ENCODE measurements around the gene UTRN.

Gene UTRN

DNA sequence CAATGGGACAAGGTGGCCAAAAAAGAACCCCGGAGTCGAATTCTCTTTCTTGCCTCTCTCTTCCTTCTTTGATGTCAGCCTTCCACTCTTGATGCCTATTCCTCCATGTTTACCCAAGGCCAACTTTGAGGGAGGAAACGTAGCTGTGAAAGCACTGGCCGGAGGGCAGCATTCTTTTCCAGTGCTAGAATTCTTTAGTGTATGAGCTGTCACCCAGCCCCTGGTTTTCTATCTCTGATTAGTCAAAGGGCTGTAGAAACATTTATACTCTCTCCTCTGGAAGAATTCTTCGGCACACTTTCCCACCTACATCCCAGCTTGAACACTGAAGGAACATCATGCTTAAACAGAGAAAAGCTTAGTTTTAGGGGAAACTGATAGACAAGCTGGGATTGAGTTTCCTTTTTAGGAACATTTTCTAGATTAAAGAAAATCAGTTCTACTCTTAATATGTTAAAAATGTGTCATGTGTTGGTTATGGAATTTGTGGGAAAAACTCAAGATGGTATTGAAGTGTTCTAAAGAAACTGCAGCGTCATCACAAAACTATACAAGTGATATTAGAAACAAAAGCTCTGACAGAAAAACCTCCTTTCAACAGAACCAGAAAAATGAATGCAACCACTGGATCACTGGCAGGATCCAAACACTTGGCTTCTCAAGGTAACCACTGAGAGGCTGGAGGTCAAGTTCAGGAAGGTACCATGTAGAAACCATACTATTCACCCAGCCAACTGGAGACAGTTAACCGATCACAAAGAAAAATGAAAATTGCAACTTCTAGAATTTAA lies 20.7 kb upstream of the UTRN start:
- peak overlapping the region; percentile 30 for H3K4me3 ChIP-seq (ENCODE audit: low read depth, low read length)
- H3K4me1 ChIP-seq (ENCODE audit: control insufficient read depth, insufficient read depth, low read length): peaks cover 35% of the 10 kb centered on the region
- no peaks in the 10 kb centered on the region; the same call in 1 of the 2 replicates for H3K36me3 ChIP-seq (ENCODE audit: control insufficient read depth, insufficient read depth, low read length)
- peaks cover 10% of the 10 kb centered on the region for H3K9me3 ChIP-seq (ENCODE audit: control insufficient read depth, insufficient read depth, low read depth, low read length)
- H3K9ac ChIP-seq (ENCODE audit: low read length): peak overlapping the region; percentile 41
- H3K27me3 ChIP-seq (ENCODE audit: control insufficient read depth, insufficient read depth, low read length): no peaks in the 10 kb centered on the region
- peak overlapping the region; percentile 94; the same call in 1 of the 2 replicates for H3K27ac ChIP-seq (ENCODE audit: low read depth, low read length)

- Histone ChIP-seq H3K4me3 (ENCODE audit: low read depth, low read length) (peak overlapping the region; percentile 30), H3K36me3 (ENCODE audit: control insufficient read depth, insufficient read depth, low read length) (no peaks in the 10 kb centered on the region; the same call in 1 of the 2 replicates), H3K9ac (ENCODE audit: low read length) (peak overlapping the region; percentile 41), H3K27ac (ENCODE audit: low read depth, low read length) (peak overlapping the region; percentile 94; the same call in 1 of the 2 replicates), H3K27me3 (ENCODE audit: control insufficient read depth, insufficient read depth, low read length) (no peaks in the 10 kb centered on the region), H3K9me3 (ENCODE audit: control insufficient read depth, insufficient read depth, low read depth, low read length) (peaks cover 10% of the 10 kb centered on the region), H3K4me1 (ENCODE audit: control insufficient read depth, insufficient read depth, low read length) (peaks cover 35% of the 10 kb centered on the region)
These were observed 20.1 kb upstream of the UTRN start for GRCh38 chr6:144265061-144265357.

DNA sequence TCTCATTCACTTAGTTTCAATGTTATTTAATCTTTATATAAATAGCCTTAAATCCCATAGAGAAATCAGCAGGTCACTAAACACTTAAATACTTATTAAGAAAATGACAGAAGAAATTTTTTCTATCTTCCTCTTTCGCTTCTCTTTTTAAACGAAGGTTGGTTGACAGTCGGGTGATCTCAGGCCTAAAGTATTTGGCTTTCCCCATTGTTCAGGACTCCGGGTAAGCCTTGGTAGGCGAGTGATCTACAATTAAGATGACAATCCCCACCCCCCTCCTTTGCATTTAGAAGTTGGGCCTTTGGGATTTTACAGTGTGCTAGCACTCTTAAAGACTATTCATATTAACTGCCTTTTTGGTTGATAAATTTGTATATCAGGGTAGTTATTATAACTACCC lies 19.7 kb upstream of the UTRN start:
- no peaks in the 10 kb centered on the region for H3K27me3 ChIP-seq (ENCODE audit: control insufficient read depth, insufficient read depth, low read length)
- H3K27ac ChIP-seq (ENCODE audit: low read depth, low read length): peak overlapping the region; percentile 94; the same call in 1 of the 2 replicates
- H3K4me3 ChIP-seq (ENCODE audit: low read depth, low read length): peak overlapping the region; percentile 30; the same call in 1 of the 2 replicates
- H3K9ac ChIP-seq (ENCODE audit: low read length): peak overlapping the region; percentile 41
- peaks cover 13% of the 10 kb centered on the region for H3K9me3 ChIP-seq (ENCODE audit: control insufficient read depth, insufficient read depth, low read depth, low read length)
- no peaks in the 10 kb centered on the region; the same call in 1 of the 2 replicates for H3K36me3 ChIP-seq (ENCODE audit: control insufficient read depth, insufficient read depth, low read length)
- H3K4me1 ChIP-seq (ENCODE audit: control insufficient read depth, insufficient read depth, low read length): peaks cover 35% of the 10 kb centered on the region

DNA sequence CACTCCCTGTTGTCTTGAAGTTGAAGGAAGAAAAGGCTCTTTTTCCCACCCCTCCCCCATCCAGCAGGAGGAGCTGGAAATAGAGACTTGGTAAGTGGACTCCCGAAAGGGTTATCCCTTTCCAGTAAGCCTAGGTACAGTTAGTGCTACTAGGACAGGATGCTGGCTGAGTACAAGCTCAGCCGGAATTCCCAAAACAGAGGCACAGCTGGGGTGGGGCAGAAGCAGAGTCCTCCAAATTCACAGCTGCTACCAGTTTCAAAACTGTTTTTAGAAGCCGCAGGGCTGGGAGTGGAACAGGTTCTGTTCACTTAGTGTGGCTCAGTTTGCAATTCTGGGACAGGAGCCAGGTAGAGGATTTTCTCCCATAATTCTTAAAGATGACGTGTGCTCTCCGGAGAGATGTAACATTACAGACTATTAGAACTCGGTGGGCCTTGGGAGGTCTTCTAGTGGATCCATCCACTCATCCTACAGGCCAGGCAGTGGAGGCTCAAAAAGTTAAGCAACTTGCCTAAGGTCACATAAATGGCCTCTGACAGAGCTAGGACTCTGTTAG lies 19.0 kb upstream of the UTRN start:
- no peaks in the 10 kb centered on the region; the same call in 1 of the 2 replicates for H3K36me3 ChIP-seq (ENCODE audit: control insufficient read depth, insufficient read depth, low read length)
- H3K27ac ChIP-seq (ENCODE audit: low read depth, low read length): peak overlapping the region; percentile 94
- H3K9ac ChIP-seq (ENCODE audit: low read length): peak overlapping the region; percentile 52
- H3K4me1 ChIP-seq (ENCODE audit: control insufficient read depth, insufficient read depth, low read length): peaks cover 29% of the 10 kb centered on the region
- no peaks in the 10 kb centered on the region for H3K27me3 ChIP-seq (ENCODE audit: control insufficient read depth, insufficient read depth, low read length)
- H3K9me3 ChIP-seq (ENCODE audit: control insufficient read depth, insufficient read depth, low read depth, low read length): peaks cover 17% of the 10 kb centered on the region
- H3K4me3 ChIP-seq (ENCODE audit: low read depth, low read length): peak overlapping the region; percentile 19

DNA sequence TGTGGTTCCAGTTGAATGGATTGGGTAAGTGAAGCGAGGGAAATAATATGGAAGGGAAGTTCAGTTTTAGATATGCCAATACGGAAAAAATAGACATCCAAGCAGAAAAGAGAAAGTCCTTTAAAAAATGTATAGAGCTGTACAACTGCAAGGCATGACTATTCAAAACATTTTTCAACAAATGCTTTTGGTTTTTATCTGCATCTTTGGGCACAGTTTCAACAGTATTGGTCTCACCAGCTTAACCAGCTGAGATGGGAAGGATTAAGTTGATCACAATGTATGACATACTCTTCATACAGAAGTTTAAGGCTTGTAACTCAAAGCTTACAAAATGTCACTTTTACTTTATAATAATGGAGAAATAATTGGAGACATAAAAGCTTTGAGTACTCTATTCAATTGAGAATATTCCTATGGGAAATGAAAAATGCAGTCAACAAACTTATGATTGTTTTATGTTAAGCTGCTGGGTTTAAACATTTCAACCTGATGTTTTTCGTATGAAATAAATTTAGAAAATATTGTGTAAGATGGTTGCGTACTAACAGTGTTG lies 16.3 kb upstream of the UTRN start:
- Histone ChIP-seq H3K9me3 (ENCODE audit: control insufficient read depth, insufficient read depth, low read depth, low read length) (peaks cover 12% of the 10 kb centered on the region; the same call in 1 of the 2 replicates), H3K27me3 (ENCODE audit: control insufficient read depth, insufficient read depth, low read length) (no peaks in the 10 kb centered on the region), H3K36me3 (ENCODE audit: control insufficient read depth, insufficient read depth, low read length) (no peaks in the 10 kb centered on the region), H3K27ac (ENCODE audit: low read depth, low read length) (no peak overlapping the region), H3K4me1 (ENCODE audit: control insufficient read depth, insufficient read depth, low read length) (peaks cover 21% of the 10 kb centered on the region), H3K9ac (ENCODE audit: low read length) (no peak overlapping the region), H3K4me3 (ENCODE audit: low read depth, low read length) (no peak overlapping the region)

DNA sequence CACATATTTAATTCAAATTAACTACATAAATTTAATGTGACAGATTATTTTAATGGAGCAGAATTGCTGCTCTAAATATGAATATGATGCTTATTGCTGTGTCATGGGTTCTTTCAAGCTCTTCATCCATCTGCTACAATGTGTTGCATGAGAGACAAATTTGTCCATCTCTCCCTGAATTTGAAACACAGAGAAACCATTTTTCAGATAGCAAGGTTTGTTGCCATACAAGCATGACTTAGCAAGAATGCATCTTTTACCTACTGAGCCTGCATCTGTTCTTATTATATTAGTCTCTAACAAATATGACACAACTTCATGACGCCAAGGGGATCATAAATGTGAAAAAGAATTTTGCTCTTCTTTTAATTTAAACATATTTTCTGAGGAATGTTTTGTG lies 8.0 kb upstream of the UTRN start:
- no peaks in the 10 kb centered on the region for H3K27me3 ChIP-seq (ENCODE audit: control insufficient read depth, insufficient read depth, low read length)
- no peak overlapping the region for H3K9ac ChIP-seq (ENCODE audit: low read length)
- H3K4me1 ChIP-seq (ENCODE audit: control insufficient read depth, insufficient read depth, low read length): peaks cover 16% of the 10 kb centered on the region
- no peak overlapping the region for H3K4me3 ChIP-seq (ENCODE audit: low read depth, low read length)
- no peaks in the 10 kb centered on the region for H3K36me3 ChIP-seq (ENCODE audit: control insufficient read depth, insufficient read depth, low read length)
- H3K9me3 ChIP-seq (ENCODE audit: control insufficient read depth, insufficient read depth, low read depth, low read length): no peaks in the 10 kb centered on the region
- H3K27ac ChIP-seq (ENCODE audit: low read depth, low read length): no peak overlapping the region

DNA sequence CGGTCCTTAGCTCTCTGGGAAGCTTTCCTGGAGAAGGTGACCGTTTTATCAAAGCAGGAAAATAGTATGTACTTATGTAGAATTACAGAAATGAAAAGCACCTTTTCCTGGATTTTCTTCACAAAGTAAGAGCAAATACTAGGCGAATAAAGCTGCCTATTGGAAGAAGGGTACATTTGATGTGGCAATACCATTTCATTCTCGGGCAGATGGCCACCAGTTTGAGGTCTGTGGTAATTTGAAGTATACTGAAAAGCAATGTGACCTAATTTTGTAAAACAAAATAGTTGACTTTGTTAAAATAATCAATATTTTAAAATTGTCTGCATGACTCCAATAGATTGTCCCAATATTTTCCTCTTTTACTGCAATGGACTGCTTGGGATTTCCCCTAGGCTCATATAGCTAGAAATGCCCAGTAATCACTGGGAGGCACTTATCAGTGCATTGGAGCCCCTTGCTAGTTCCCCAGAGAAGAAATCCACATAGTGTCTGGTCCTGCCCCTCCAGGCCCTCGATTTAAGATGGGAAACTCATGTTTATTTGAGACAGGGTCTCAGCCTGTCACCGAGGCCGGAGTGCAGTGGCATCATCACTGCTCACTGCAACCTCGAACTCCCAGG lies 7.4 kb upstream of the UTRN start:
- H3K4me3 ChIP-seq (ENCODE audit: low read depth, low read length): no peak overlapping the region
- peaks cover 16% of the 10 kb centered on the region for H3K4me1 ChIP-seq (ENCODE audit: control insufficient read depth, insufficient read depth, low read length)
- H3K27ac ChIP-seq (ENCODE audit: low read depth, low read length): no peak overlapping the region
- no peaks in the 10 kb centered on the region for H3K9me3 ChIP-seq (ENCODE audit: control insufficient read depth, insufficient read depth, low read depth, low read length)
- H3K36me3 ChIP-seq (ENCODE audit: control insufficient read depth, insufficient read depth, low read length): no peaks in the 10 kb centered on the region
- H3K9ac ChIP-seq (ENCODE audit: low read length): no peak overlapping the region
- no peaks in the 10 kb centered on the region for H3K27me3 ChIP-seq (ENCODE audit: control insufficient read depth, insufficient read depth, low read length)

GRCh38 chr6:144278659-144279314 lies 6.3 kb upstream of the UTRN start:
- no peak overlapping the region for H3K9ac ChIP-seq (ENCODE audit: low read length)
- no peak overlapping the region for H3K4me3 ChIP-seq (ENCODE audit: low read depth, low read length)
- H3K27ac ChIP-seq (ENCODE audit: low read depth, low read length): no peak overlapping the region
- H3K4me1 ChIP-seq (ENCODE audit: control insufficient read depth, insufficient read depth, low read length): peaks cover 19% of the 10 kb centered on the region
- H3K9me3 ChIP-seq (ENCODE audit: control insufficient read depth, insufficient read depth, low read depth, low read length): no peaks in the 10 kb centered on the region
- no peaks in the 10 kb centered on the region for H3K36me3 ChIP-seq (ENCODE audit: control insufficient read depth, insufficient read depth, low read length)
- H3K27me3 ChIP-seq (ENCODE audit: control insufficient read depth, insufficient read depth, low read length): peaks cover 3% of the 10 kb centered on the region; the same call in 1 of the 2 replicates

GRCh38 chr6:144279484-144280150 lies 5.5 kb upstream of the UTRN start:
- Histone ChIP-seq H3K27ac (ENCODE audit: low read depth, low read length) (no peak overlapping the region), H3K27me3 (ENCODE audit: control insufficient read depth, insufficient read depth, low read length) (peaks cover 5% of the 10 kb centered on the region; the same call in 1 of the 2 replicates), H3K4me3 (ENCODE audit: low read depth, low read length) (no peak overlapping the region), H3K9me3 (ENCODE audit: control insufficient read depth, insufficient read depth, low read depth, low read length) (no peaks in the 10 kb centered on the region), H3K9ac (ENCODE audit: low read length) (no peak overlapping the region), H3K4me1 (ENCODE audit: control insufficient read depth, insufficient read depth, low read length) (peaks cover 22% of the 10 kb centered on the region), H3K36me3 (ENCODE audit: control insufficient read depth, insufficient read depth, low read length) (no peaks in the 10 kb centered on the region)

All from HUES6 (cell line).